ENCODE measurements around the gene MYLK. TPM values are rescaled to one million over a fixed set of nuclear protein-coding genes. Genes with fewer than 3 reads are reported as not detected.

Gene MYLK
- total and polyA plus RNA-seq, 9 of the 15 experiments (the other 6 are each of a cell fraction or from before 2014, with no cell fraction given): 0.11 to 0.53 (median 0.18) TPM; not detected in 2

DNA sequence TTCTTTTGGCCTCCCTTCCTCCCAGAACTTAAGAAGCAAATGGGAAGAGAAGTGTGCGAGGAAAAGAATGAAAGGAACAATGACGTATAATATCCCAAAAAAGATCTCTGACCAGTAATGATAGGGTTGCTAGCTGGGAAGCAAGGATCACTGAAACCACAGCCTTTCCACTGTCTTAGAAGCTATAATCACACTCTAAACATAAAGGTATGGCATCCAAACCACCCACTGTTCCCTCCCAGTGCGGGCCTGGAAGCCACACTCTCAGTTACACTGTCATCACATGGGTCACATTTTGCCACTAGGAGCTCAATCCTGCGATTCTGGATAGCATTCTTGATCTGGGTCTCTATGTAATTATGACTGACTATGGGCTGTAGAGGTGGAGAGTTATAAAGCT lies 167.7 kb downstream of the MYLK start:
- no peak overlapping the region for H3K27ac ChIP-seq (ENCODE audit: extremely low read depth, low read depth, low read length)
- no peaks in the 10 kb centered on the region for H4K20me1 ChIP-seq (replicated peaks; ENCODE audit: control insufficient read depth, insufficient read depth, low read length)
- no TSS peak for BruUV-seq (replicated peaks)
- H3K9me1 ChIP-seq (ENCODE audit: control insufficient read depth, insufficient read depth, low read length): no peaks in the 10 kb centered on the region
- intact Hi-C loops (cut with micrococcal nuclease) (no loop called here), in situ Hi-C loops (cut with MboI) (loop anchor here (5.0 kb wide), 1 partner anchor 64 kb away; no protein-coding TSS in a partner anchor)
- H3K4me1 ChIP-seq (replicated peaks in 1 of 2; ENCODE audit: control insufficient read depth in 2 of 2, insufficient read depth in 2 of 2, low read length in 2 of 2): no peaks in the 10 kb centered on the region
- H3K4me3 ChIP-seq: no peak overlapping the region
- FAIRE-seq (no peak), DNase-seq (ENCODE audit: extremely low read depth in 1 of 4, low spot score in 3 of 4) (no peak), ATAC-seq (no peak)
- CTCF ChIA-PET (ENCODE audit: low intra/inter-chr PET ratio): no interaction called here
- POLR2A ChIA-PET: interaction anchor here (0.6 kb wide), 1 partner anchor 8 kb away, joined by 3 read pairs; no protein-coding TSS in a partner anchor
- no peaks in the 10 kb centered on the region for H3K9me3 ChIP-seq (replicated peaks; ENCODE audit: control insufficient read depth, insufficient read depth, low read depth, low read length)
- no peaks in the 10 kb centered on the region for H3K36me3 ChIP-seq (ENCODE audit: control insufficient read depth, insufficient read depth, low read length)
- 0% methylated on average over 2 of the region's 4 CpGs for WGBS (ENCODE audit: insufficient coverage, low coverage, missing lambda C conversion rate)
- H3K9ac ChIP-seq (ENCODE audit: insufficient read depth in 1 of 2, low read depth in 2 of 2, low read length in 2 of 2): no peak overlapping the region
- TF ChIP-seq HOXB6 (CRISPR knock-in tag; IDR thresholded peaks at IDR 0.05; ENCODE audit: borderline replicate concordance): no peak
- TF ChIP-seq, protein P1, sequence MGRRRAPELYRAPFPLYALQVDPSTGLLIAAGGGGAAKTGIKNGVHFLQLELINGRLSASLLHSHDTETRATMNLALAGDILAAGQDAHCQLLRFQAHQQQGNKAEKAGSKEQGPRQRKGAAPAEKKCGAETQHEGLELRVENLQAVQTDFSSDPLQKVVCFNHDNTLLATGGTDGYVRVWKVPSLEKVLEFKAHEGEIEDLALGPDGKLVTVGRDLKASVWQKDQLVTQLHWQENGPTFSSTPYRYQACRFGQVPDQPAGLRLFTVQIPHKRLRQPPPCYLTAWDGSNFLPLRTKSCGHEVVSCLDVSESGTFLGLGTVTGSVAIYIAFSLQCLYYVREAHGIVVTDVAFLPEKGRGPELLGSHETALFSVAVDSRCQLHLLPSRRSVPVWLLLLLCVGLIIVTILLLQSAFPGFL (CRISPR knock-in tag; IDR thresholded peaks at IDR 0.05): no peak
- TF ChIP-seq ZNF3 (CRISPR knock-in tag; IDR thresholded peaks at IDR 0.05): no peak
- TF ChIP-seq BRCA1 (IDR thresholded peaks at IDR 0.05): no peak
- no peak for TF ChIP-seq BRCA1 (CRISPR knock-in tag; IDR thresholded peaks at IDR 0.05)
- no peak for TF ChIP-seq ZFX (CRISPR knock-in tag; IDR thresholded peaks at IDR 0.05)
- TF ChIP-seq NCOA2 (IDR thresholded peaks at IDR 0.05; ENCODE audit: partially characterized antibody in 2 of 2): no peak
- TF ChIP-seq, protein P2, sequence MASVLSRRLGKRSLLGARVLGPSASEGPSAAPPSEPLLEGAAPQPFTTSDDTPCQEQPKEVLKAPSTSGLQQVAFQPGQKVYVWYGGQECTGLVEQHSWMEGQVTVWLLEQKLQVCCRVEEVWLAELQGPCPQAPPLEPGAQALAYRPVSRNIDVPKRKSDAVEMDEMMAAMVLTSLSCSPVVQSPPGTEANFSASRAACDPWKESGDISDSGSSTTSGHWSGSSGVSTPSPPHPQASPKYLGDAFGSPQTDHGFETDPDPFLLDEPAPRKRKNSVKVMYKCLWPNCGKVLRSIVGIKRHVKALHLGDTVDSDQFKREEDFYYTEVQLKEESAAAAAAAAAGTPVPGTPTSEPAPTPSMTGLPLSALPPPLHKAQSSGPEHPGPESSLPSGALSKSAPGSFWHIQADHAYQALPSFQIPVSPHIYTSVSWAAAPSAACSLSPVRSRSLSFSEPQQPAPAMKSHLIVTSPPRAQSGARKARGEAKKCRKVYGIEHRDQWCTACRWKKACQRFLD (CRISPR knock-in tag; IDR thresholded peaks at IDR 0.05): no peak
- TF ChIP-seq KAT2B (IDR thresholded peaks at IDR 0.05; ENCODE audit: low read depth, low read length): no peak
- no peak for TF ChIP-seq MTF1 (CRISPR knock-in tag; IDR thresholded peaks at IDR 0.05; ENCODE audit: borderline replicate concordance)
- no peak for TF ChIP-seq ZNF280B (CRISPR knock-in tag; IDR thresholded peaks at IDR 0.05)
- no peak for TF ChIP-seq SMARCE1 (IDR thresholded peaks at IDR 0.05)
- no peak for TF ChIP-seq RFX1 (IDR thresholded peaks at IDR 0.05)
- TF ChIP-seq ZBTB17 (CRISPR knock-in tag; IDR thresholded peaks at IDR 0.05): no peak
- no peak for TF ChIP-seq CHD2 (IDR thresholded peaks at IDR 0.05; ENCODE audit: low read depth, low read length)
- H3K27me3 ChIP-seq (ENCODE audit: control insufficient read depth in 2 of 2, insufficient read depth in 2 of 2, low read length in 2 of 2): peaks cover 0 to 4% of the 10 kb centered on the region in 2 experiments; a peak in 1 of 5 replicates
- no peak overlapping the region for H2AFZ ChIP-seq (ENCODE audit: low read depth, low read length)
- H3K4me2 ChIP-seq (ENCODE audit: insufficient read depth, low read length): no peak overlapping the region
- no peaks in the 10 kb centered on the region for H3K79me2 ChIP-seq (ENCODE audit: control insufficient read depth, insufficient read depth, low read length)

Data from K562 (cell line).